ENCODE data around the gene SLC35F2.

SLC35F2 gene

GRCh38 chr11:107851704-107852310 lies 6.8 kb downstream of the SLC35F2 start:
- TF ChIP-seq, protein P1, sequence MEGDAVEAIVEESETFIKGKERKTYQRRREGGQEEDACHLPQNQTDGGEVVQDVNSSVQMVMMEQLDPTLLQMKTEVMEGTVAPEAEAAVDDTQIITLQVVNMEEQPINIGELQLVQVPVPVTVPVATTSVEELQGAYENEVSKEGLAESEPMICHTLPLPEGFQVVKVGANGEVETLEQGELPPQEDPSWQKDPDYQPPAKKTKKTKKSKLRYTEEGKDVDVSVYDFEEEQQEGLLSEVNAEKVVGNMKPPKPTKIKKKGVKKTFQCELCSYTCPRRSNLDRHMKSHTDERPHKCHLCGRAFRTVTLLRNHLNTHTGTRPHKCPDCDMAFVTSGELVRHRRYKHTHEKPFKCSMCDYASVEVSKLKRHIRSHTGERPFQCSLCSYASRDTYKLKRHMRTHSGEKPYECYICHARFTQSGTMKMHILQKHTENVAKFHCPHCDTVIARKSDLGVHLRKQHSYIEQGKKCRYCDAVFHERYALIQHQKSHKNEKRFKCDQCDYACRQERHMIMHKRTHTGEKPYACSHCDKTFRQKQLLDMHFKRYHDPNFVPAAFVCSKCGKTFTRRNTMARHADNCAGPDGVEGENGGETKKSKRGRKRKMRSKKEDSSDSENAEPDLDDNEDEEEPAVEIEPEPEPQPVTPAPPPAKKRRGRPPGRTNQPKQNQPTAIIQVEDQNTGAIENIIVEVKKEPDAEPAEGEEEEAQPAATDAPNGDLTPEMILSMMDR (IDR thresholded peaks at IDR 0.05; ENCODE audit: insufficient read depth, low read depth, low read length, missing control alignments) = no peak
- DNase-seq (ENCODE audit: low read depth) = no peak
- H3K4me3 ChIP-seq (ENCODE audit: low read depth, low read length) = no peak overlapping the region

- DNase-seq (ENCODE audit: low read depth) = no peak
- TF ChIP-seq, protein P1 (IDR thresholded peaks at IDR 0.05; ENCODE audit: insufficient read depth, low read depth, low read length, missing control alignments) = no peak
- H3K4me3 ChIP-seq (ENCODE audit: low read depth, low read length) = no peak overlapping the region
These were observed 8.8 kb downstream of the SLC35F2 start for GRCh38 chr11:107849790-107850189.

DNA sequence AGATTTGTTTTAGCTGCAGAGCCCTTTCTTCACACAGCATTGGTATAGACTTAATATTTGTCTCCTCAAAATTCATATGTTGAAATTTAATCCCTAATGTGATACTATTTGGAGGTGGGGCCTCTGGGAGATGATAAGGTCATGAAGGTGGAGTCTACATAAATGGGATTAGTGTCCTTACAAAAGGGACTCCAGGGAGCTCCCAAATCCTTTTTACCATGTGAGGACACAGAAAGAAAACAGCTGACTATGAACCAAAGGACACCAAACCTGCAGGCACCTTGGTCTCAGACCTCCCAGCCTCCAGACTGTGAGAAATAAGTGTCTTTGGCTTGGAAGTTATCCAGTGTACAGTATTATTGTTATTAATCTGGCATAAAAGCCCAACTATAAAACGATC lies 10.2 kb downstream of the SLC35F2 start:
- no peak for DNase-seq (ENCODE audit: low read depth)
- no peak overlapping the region for H3K4me3 ChIP-seq (ENCODE audit: low read depth, low read length)
- TF ChIP-seq, protein P1 (IDR thresholded peaks at IDR 0.05; ENCODE audit: insufficient read depth, low read depth, low read length, missing control alignments) = no peak

DNA sequence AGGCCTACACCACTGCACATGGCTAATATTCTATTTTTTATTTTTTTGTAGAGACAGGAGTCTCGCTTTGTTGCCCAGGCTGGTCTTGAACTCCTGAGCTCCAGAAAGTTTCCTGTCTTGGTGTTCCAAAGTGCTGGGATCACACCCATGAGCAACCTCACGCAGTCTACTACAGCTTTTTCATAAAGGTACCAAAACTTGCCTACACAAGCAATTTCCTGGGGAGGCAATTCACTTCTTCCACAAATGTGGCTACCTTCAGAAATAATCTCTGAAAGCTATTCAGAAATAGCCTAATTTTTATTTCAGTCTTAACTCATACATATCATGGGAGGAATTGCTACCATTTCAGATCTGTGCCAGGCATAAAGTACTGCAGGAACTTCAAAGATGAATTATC lies 11.4 kb downstream of the SLC35F2 start:
- TF ChIP-seq, protein P1 (IDR thresholded peaks at IDR 0.05; ENCODE audit: insufficient read depth, low read depth, low read length, missing control alignments) = no peak
- no peak for DNase-seq (ENCODE audit: low read depth)
- H3K4me3 ChIP-seq (ENCODE audit: low read depth, low read length) = no peak overlapping the region

DNA sequence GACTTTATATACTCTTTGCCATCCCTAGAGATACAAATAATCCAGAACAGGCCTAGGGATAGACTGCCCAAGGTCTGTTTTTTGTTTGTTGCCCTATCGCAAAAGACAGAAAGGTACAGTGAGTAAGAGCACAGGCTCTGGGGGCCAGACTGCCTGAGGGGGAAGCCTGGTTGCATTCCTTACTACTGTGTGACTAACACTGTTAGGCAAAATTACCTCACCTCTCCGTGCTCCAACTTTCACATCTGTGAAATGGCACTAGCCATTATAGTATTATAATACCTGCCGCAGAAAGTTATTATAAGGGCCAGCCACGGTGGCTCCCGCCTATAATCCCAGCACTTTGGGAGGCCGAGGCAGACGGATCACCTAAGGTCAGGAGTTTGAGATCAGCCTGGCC lies 14.5 kb downstream of the SLC35F2 start:
- TF ChIP-seq, protein P1 (IDR thresholded peaks at IDR 0.05; ENCODE audit: insufficient read depth, low read depth, low read length, missing control alignments) = no peak
- no peak overlapping the region for H3K4me3 ChIP-seq (ENCODE audit: low read depth, low read length)
- no peak for DNase-seq (ENCODE audit: low read depth)

- TF ChIP-seq, protein P1 (IDR thresholded peaks at IDR 0.05; ENCODE audit: insufficient read depth, low read depth, low read length, missing control alignments) = no peak
- no peak overlapping the region for H3K4me3 ChIP-seq (ENCODE audit: low read depth, low read length)
- DNase-seq (ENCODE audit: low read depth) = no peak
These were observed 16.0 kb downstream of the SLC35F2 start for GRCh38 chr11:107842412-107843100.

- DNase-seq (ENCODE audit: low read depth) = peak; percentile 29
- TF ChIP-seq, protein P1 (IDR thresholded peaks at IDR 0.05; ENCODE audit: insufficient read depth, low read depth, low read length, missing control alignments) = no peak
- peak overlapping the region; percentile 38 for H3K4me3 ChIP-seq (ENCODE audit: low read depth, low read length)
These were observed 18.5 kb downstream of the SLC35F2 start for GRCh38 chr11:107840129-107840484.
